Gastrocnemius medialis (tissue), 4 donors: Measurements from ENCODE around the gene ZBTB33.

ENCODE experiments used
- CTCF ChIP-seq, 5 experiments: fragments of 450-650 bp in 3 of 5; fragments of 200-600 bp in 2 of 5; sonication (generic) in 2 of 5; IDR thresholded peaks in 4 of 5; conservative IDR thresholded peaks in 1 of 5; 1 replicate in 4 of 5; 2 replicates in 1 of 5; pipeline ENCODE4 v1.5.1; 2016 to 2019; ENCODE audit warnings: antibody characterized with exemption in 5 of 5, mild to moderate bottlenecking in 3 of 5, moderate library complexity in 3 of 5
- POLR2A ChIP-seq, 2 donors: fragments of 450-650 bp; IDR thresholded peaks; one replicate each; pipeline ENCODE4 v1.6.1; 2017; ENCODE audit warnings: antibody characterized with exemption in 2 of 2, mild to moderate bottlenecking in 2 of 2, moderate library complexity in 2 of 2

- TF ChIP-seq CTCF (IDR thresholded peaks at IDR 0.05 in 4 of 5, conservative IDR thresholded peaks at IDR 0.05 in 1 of 5) = no peak
- no peak for TF ChIP-seq POLR2A (IDR thresholded peaks at IDR 0.05)
Observed at GRCh38 chrX:120262859-120263708, 12.5 kb downstream of the ZBTB33 start.
